Breast epithelium (tissue), 4 donors: Measurements from ENCODE around the gene AMBP. TPM values are rescaled to one million over a fixed set of nuclear protein-coding genes. Genes with fewer than 3 reads are reported as not detected.

Experiments used
- DNase-seq, 2 donors: peaks; one replicate each; pipeline ENCODE4 v3.0.0-alpha.2; 2019; ENCODE audit warnings: low spot score in 2 of 2
- H3K27ac ChIP-seq, 2 donors: fragments of 200-600 bp; sonication (generic) in 1 of 2; one replicate each; pipeline ENCODE4 v1.5.1; 2016 to 2019; ENCODE audit warnings: mild to moderate bottlenecking in 1 of 2
- H3K27me3 ChIP-seq, 2 donors: fragments of 200-600 bp; sonication (generic) in 1 of 2; one replicate each; pipeline versions ENCODE4 v1.5.1 to v1.6.0; 2017 to 2019; ENCODE audit warnings: control low read depth in 1 of 2, mild to moderate bottlenecking in 1 of 2
- H3K36me3 ChIP-seq: fragments of 200-600 bp; one replicate; pipeline ENCODE4 v1.5.1; 2019
- H3K4me1 ChIP-seq, 2 donors: fragments of 200-600 bp; sonication (generic); one replicate each; pipeline ENCODE4 v1.5.1; 2016 to 2019; ENCODE audit warnings: control low read depth in 1 of 2
- H3K4me3 ChIP-seq, 3 donors: fragments of 200-600 bp; sonication (generic); 1 replicate in 2 of 3; 2 replicates in 1 of 3; pipeline ENCODE4 v1.5.1; 2016 to 2019; ENCODE audit warnings: mild to moderate bottlenecking in 3 of 3, moderate library complexity in 2 of 3
- H3K9me3 ChIP-seq, 2 donors: fragments of 200-600 bp; sonication (generic) in 1 of 2; one replicate each; pipeline ENCODE4 v1.5.1; 2016 to 2019; ENCODE audit warnings: control low read depth in 1 of 2
- CTCF ChIP-seq, 3 donors: fragments of 450-650 bp; IDR thresholded peaks; one replicate each; pipeline ENCODE4 v1.5.1; 2016 to 2017; ENCODE audit warnings: antibody characterized with exemption in 3 of 3, mild to moderate bottlenecking in 3 of 3, moderate library complexity in 3 of 3
- POLR2A ChIP-seq: fragments of 450-650 bp; IDR thresholded peaks from one replicate; pipeline ENCODE4 v1.6.1; 2016; ENCODE audit warnings: antibody characterized with exemption, mild to moderate bottlenecking, moderate library complexity
- POLR2AphosphoS5 ChIP-seq, 3 donors: sonication (generic); formaldehyde crosslinking; IDR thresholded peaks; one replicate each; pipeline ENCODE4 v1.6.1; 2017; ENCODE audit warnings: antibody characterized with exemption in 3 of 3
- intact Hi-C: fragments of 100-400 bp; cut with DNase I; formaldehyde crosslinking; loops from one replicate; pipeline ENCODE4 v1.15.1; 2023; ENCODE audit warnings: low total_unique reads
- total RNA-seq, 3 donors: library from RNA; depleted of rRNA; stranded (reverse); fragments of >200 nt; gene quantifications; one replicate each; pipeline ENCODE4 v1.1.0, GENCODE V29; 2016

The AMBP gene
- total RNA-seq, 3 donors from 2014 or later: 0.66 TPM; not detected in 2

- DNase-seq: peak; percentile 14 to 33
- Histone ChIP-seq H3K4me1 (no peaks in the 10 kb centered on the region), H3K36me3 (no peaks in the 10 kb centered on the region), H3K27ac (no peak overlapping the region), H3K4me3 (no peak overlapping the region), H3K9me3 (peaks cover 0 to under 1% of the 10 kb centered on the region in 2 donors), H3K27me3 (no peaks in the 10 kb centered on the region)
- TF ChIP-seq CTCF (IDR thresholded peaks at IDR 0.05) (no peak), POLR2AphosphoS5 (IDR thresholded peaks at IDR 0.05) (no peak), POLR2A (no peak)
- intact Hi-C loops: no loop called here
Observed at GRCh38 chr9:114037961-114038723, 40.0 kb downstream of the AMBP start.

GRCh38 chr9:114037249-114037648 lies 40.9 kb downstream of the AMBP start:
- Histone ChIP-seq H3K27me3 (no peaks in the 10 kb centered on the region), H3K9me3 (no peaks in the 10 kb centered on the region), H3K27ac (no peak overlapping the region), H3K36me3 (no peaks in the 10 kb centered on the region), H3K4me3 (no peak overlapping the region), H3K4me1 (no peaks in the 10 kb centered on the region)
- intact Hi-C loops: no loop called here
- peak in 1 of 2 donors; percentile 17 for DNase-seq
- TF ChIP-seq CTCF (IDR thresholded peaks at IDR 0.05) (no peak), POLR2A (no peak), POLR2AphosphoS5 (IDR thresholded peaks at IDR 0.05) (no peak)

- H3K4me3 ChIP-seq: no peak overlapping the region
- no peaks in the 10 kb centered on the region for H3K4me1 ChIP-seq
- intact Hi-C loops: no loop called here
- no peaks in the 10 kb centered on the region for H3K27me3 ChIP-seq
- peak; percentile 9 to 38 for DNase-seq
- no peak for TF ChIP-seq POLR2AphosphoS5 (IDR thresholded peaks at IDR 0.05)
- TF ChIP-seq POLR2A: no peak
- no peak for TF ChIP-seq CTCF (IDR thresholded peaks at IDR 0.05)
- H3K36me3 ChIP-seq: no peaks in the 10 kb centered on the region
- no peak overlapping the region for H3K27ac ChIP-seq
- no peaks in the 10 kb centered on the region for H3K9me3 ChIP-seq
Observed at GRCh38 chr9:114035845-114036801, 42.0 kb downstream of the AMBP start.

- intact Hi-C loops: no loop called here
- Histone ChIP-seq H3K36me3 (no peaks in the 10 kb centered on the region), H3K27ac (no peak overlapping the region), H3K27me3 (no peaks in the 10 kb centered on the region), H3K4me3 (no peak overlapping the region), H3K4me1 (no peaks in the 10 kb centered on the region), H3K9me3 (no peaks in the 10 kb centered on the region)
- no peak for TF ChIP-seq POLR2AphosphoS5 (IDR thresholded peaks at IDR 0.05)
- TF ChIP-seq CTCF (IDR thresholded peaks at IDR 0.05): no peak
- TF ChIP-seq POLR2A: no peak
- DNase-seq: peak in 1 of 2 donors; percentile 12
Observed at GRCh38 chr9:114035221-114035844, 42.8 kb downstream of the AMBP start.
